RCC 7860 (cell line): ENCODE data around the gene EXOSC2.
A peak's percentile ranks its signal among the peaks of the same experiment; 100 is the strongest.
"Not testable (repeated sequence)": the region's sequence is repeated elsewhere in the genome, so short reads cannot be mapped to it uniquely, and the experiment has no call there.

Source experiments
- DNase-seq: peaks from one replicate; pipeline ENCODE4 v3.0.0-alpha.2; 2015; ENCODE audit warnings: low spot score
- FAIRE-seq: peaks from 2 replicates; lab custom pipeline; 2012; peaks lifted over from hg19 to GRCh38; lab: Jason Lieb, UNC

Gene EXOSC2

DNA sequence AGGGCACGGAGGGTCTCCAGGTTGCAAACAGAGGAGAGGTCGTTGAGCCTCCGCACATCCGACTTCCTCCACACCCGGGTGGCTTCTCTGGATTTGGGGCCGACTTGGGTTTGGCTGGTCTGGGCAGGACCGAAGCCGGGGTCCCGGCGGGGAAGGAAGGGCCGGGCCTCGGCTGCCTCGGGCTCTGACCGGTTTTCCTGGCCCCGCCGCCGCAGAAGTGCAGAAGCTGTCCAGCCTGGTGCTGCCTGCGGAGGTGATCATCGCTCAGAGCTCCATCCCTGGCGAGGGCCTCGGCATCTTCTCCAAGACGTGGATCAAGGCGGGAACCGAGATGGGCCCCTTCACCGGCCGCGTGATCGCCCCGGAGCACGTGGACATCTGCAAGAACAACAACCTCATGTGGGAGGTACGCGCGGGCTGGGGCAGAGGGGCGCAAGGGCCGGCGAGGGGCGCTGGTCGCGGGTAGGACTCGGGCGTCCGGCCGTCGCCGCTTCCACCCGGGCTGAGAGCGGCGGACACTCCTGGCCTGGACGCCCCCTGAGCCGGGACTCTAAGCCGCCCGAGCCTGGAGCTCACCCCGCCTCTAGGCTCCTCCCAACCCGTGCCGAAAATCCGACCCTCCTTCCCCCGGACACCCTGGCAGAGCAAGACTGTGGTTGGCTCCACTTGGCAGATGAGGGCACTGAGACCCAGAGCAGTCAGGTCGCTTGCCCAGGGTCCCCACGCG is 27.0 kb upstream of the EXOSC2 start:
- DNase-seq: no peak
- no peak for FAIRE-seq

DNA sequence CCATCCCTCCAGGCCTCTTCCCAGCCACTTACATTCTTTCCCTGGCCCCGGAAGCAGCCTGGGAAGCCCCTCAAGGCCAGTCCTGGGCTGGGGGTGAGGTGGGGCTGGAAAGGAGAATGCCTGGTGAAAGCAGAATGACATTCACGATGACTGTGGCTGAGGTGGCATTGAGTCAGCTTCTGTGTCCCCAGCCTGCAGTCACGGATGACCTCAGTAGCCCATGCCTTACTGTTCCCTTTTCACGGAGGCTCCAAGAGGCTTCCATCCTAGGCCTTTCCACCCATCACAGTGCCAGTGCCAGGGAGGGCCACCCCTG is 26.5 kb upstream of the EXOSC2 start:
- FAIRE-seq (no peak), DNase-seq (peak; percentile 16)

DNA sequence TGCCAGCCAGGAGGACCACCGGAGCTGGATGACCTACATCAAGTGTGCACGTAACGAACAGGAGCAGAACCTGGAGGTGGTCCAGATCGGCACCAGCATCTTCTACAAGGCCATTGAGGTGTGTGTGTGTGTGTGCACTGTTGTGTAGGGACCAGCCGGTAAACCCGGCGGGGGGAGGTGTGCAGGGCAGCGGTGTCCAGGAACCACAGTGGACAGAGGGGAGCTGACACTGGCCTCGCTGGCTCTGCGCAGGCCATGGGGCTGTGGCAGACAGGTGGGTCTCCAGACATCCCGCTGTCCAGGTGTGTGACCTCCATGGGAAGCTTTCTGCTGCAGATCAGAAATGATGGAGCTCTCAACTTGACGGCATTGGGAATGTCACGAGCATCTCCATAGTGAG is 25.4 kb upstream of the EXOSC2 start:
- FAIRE-seq: no peak
- DNase-seq: no peak

DNA sequence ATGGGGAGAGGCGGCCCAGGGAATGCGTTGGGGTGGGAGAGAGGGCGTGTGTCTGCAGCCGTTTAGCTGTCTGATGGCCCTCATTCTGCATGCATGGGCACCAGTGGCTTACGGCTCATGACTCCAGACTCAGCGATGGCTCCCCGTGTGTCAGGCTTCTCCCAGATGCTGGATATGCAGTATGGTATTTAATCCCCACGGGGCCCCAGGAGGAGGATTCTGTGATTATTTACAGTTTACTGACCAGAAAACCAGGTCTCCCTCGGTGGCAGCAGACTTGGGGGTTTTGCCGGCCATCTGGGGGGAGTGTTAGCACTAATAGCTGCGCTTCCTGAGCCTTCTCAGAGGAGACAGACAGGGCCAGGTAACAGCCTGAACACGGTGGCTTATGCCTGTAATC is 24.9 kb upstream of the EXOSC2 start:
- FAIRE-seq (no peak), DNase-seq (no peak)

DNA sequence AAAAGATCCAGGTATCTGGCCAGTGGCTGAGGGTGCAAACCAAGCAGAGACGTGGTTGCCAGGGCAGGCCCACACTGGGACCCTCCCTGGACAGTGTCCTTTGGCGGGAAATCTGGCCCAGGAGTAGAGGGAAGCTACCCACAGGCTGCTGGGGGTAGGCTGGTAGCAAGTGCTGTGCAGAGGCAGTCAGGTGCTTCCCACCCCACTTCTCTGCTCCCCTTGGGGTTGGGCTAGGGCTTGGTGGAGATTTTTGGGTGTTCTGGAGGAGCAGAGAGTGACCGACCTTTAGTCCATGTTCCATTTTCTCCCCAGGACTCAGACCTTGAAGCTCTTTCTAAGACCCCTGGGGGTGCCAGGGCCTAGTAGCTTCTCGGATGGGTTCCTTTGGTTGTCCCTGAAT is 23.6 kb upstream of the EXOSC2 start:
- FAIRE-seq (no peak), DNase-seq (no peak)

DNA sequence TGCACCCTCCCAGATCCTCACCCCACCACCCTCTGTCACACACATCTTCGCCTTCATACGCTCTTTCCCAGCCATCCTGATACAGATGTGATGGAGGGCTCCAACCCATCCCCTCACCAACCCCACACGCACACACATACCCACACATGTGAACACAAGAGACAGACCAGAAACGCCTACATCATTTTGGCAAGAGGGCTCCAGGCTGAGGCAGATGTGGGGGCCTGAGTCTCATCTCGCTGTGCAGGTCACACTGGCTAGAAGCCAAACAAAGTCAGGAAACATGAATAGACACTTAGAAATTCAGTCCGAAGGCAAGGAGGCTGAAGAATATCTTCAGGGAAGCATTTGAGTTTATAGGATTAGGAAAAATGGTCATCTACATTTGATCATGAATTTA is 22.9 kb upstream of the EXOSC2 start:
- no peak for FAIRE-seq

DNA sequence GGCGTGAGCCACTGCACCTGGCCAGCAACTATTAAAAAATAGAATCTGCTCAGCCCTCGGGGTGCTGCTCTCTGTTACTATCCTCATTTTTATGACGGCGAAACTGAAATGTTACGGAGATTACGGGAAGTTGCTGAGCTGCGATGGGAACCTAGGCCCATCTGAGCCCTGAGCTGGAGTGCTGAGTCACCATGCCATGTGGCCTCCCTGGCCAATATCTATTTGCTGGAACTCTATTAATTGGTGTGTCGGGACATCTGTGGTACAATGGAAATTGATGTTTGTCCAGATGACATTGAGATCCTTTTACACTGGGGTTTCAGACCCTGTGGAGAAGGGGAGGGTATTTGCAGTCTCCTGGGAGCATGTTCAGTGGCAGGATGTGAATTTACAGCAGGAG is 21.1 kb upstream of the EXOSC2 start:
- DNase-seq (no peak), FAIRE-seq (no peak)

More for the DNA sequence above, 22.9 kb upstream of the EXOSC2 start:
- no peak for DNase-seq

DNA sequence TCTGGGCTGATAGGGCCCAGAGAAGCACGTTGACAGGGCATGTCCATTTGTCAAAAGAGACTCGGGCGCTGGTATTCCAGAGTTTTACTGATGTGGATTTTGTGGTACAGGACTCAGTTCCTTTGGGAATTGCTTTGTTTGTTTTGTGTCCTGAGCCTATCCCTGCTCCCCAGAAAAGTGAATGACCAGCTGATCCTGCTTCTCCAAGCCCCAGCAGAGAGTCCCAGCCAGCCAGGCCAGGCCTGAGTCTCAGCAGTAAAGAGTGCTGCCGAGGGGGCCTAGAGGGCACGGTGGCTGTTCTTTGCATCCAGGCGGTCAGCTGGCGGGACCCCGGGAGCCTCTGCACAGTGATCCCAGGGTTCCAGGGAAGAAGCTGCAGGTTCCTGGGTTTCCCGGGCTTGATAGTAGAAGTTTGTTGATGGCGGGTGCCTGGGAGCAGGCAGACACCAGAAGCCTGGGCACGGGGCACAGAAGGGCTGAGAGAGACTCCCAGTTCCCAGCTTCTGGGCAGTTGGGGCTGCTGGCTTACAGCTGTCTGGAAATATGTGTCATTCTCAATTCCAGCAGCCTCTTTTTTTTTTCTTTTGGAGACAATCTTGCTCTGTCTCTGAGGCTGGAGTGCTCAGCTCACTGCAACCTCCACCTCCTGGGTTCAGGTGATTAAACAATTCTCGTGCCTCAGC is 20.5 kb upstream of the EXOSC2 start:
- no peak for DNase-seq
- FAIRE-seq: no peak

DNA sequence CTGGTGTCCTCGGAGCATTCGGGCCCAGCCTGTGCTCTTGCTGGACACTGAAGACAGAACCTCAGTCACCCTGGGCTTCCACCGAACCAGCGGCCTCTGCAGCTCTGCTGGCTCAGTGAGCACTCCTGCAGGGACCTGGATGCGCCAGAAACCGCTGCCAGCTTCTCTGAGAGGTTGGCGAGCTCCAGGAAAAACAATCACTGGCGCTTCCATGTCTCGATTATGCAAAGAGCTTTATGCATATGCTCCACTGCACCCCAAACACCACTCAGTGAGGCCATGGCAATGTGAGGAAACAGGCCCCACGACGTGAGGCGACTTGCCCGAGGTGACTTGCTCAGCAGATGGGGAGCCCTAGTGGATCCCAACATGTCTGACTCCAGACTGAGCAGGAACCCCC is 18.2 kb upstream of the EXOSC2 start:
- FAIRE-seq (no peak), DNase-seq (no peak)

DNA sequence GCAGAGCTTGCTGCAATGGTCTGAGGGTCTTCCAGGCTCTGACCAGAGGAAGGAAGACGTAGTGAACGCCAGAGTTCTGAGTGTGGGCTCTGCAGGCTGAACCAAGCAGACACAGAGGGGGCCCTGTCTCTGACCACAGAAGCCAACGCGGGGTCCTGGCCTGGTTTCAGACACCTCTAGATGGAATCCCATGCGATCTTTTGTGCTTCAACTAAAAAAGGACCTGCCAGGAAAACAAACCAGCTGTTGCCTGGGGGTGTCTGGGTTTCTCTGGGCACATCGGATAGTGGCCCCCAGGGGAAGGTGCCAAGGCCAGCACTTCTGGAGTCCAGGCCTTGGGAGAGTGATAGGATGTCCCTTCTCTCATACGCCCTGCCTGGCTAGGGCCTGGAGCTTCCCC is 16.3 kb upstream of the EXOSC2 start:
- FAIRE-seq (no peak), DNase-seq (no peak)

DNA sequence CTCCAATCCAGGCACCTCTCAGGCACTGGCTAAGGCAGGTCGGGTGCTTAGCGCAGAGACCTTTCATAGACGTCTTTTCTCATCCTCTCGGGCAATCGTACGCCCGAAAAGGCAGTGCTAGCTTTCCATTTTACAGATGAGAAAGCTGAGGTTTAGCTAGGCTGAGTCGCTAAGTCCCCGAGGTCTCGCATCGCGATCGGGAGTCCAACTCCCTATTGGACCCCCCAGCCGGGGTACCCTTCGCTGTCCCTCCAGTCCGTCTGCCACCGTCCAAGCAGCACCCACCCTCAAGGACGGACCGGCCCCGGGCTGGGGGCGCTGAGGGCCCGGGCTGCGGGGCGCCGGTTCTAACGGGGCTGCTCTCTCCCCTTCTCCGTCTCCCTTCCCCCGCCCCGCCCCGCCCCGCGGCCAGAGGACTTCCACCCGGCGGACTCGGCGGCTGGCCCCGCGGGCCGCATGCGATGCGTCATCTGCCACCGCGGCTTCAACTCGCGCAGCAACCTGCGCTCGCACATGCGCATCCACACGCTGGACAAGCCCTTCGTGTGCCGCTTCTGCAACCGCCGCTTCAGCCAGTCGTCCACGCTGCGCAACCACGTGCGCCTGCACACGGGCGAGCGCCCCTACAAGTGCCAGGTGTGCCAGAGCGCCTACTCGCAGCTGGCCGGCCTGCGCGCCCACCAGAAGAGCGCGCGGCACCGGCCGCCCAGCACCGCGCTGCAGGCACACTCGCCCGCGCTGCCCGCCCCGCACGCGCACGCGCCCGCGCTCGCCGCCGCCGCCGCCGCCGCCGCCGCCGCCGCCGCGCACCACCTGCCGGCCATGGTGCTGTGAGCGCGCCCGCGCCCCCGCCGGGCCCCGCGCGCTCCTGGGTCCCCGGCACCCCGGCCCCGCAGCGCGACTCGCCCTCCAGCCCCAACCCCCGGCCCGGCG is 12.5 kb upstream of the EXOSC2 start:
- DNase-seq (peak; percentile 76), FAIRE-seq (no peak)

DNA sequence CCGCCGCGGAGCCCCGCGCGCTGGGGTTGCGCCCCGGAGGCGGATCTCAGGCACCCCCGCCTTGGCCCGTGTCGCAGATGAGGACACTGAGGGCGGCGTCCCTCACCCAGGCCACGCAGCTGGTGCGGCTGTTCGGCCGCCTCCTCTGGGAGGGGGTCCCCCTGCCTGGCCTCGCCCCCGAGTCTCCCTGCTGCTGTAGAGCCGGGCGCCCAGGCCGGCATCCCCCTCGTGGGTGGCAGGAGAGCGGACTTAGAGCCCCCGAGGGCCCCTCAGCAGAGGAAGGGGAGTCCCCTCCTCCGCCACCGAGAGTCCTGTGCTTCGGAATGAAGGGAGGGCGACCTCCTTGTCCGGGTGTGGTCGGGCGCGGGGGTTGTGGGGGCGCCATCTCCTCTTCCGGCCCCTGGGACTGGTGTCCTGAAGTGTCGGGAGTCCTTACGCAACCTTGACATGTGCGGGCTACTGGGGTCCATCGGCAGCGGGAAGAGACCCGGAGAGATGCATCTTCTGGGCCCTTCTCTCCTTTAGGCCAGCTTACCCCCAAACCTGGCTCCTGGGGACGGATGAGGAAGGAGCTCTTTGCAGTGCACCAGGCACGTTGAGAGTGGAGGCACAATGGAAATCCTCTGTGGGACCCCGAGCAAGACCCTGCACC is 11.7 kb upstream of the EXOSC2 start:
- no peak for FAIRE-seq

DNA sequence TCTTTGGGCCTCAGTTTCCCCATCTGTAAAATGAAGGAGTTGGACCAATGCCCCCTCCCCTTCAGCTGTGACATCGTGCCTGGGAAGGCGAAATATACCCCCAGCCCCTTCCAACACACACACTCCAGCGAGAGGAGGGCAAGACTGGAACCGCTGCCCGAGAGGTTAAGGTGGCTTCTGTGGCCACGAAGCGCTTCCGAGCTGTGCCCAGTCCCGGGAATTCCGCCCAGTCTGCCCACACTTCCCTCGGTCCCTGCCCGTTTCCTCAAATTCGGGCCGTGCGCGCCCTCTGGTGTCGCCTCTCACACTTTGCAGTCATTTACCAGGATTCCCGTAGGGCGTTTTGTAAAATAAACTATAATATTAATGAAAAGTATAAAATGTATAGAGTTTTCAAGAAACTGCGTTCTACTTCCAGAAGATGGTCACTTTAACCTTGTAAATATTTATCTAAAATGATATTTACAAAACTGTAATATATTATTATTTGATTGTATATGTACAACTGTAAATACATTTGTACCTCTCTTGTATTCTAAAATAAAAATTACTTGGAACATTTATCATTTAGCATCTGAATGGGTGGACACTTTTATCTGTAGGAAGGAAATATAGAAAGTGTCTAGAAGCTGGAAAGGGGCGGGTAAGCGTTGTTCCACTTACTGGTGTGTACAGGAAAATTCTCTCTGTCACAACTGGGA is 11.0 kb upstream of the EXOSC2 start:
- peak; percentile 79 for DNase-seq
- peak; percentile 85 for FAIRE-seq

More for the DNA sequence above, 11.7 kb upstream of the EXOSC2 start:
- no peak for DNase-seq

DNA sequence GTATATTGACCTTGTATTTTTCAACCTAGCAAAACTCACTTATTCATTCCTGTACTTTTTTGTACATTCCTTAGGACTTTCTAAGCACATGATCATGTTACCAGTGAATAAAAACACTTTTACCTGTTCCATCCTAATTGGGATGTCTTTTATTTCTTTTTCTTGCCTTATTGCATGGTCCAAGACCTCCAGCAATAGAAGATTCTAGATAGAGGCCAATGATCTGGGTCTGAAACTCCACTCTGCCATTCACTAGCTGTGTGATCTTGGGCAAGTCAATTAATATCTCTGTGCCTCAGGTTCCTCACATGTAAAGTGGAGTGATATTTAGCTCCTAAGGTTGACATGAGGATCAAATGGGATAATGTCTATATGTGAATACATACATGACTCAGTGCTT is 8.5 kb upstream of the EXOSC2 start:
- FAIRE-seq (no peak), DNase-seq (no peak)

DNA sequence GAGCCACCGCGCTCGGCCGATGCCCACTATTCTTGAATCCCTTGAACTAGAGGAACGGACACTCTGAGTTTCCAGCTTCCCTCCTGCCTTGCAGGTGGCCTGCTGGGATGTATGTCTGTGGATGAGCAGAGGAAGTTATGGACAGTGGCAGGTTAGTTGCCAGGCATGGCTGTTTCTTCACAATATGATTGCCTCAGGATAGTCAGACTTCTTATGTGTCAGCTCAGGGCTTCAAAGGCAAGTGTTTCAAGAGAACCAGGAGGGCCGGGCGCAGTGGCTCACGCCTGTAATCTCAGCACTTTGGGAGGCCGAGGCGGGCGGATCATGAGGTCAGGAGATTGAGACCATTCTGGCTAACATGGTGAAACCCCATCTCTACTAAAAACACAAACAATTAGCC is 7.6 kb upstream of the EXOSC2 start:
- FAIRE-seq, DNase-seq: not testable (repeated sequence)

DNA sequence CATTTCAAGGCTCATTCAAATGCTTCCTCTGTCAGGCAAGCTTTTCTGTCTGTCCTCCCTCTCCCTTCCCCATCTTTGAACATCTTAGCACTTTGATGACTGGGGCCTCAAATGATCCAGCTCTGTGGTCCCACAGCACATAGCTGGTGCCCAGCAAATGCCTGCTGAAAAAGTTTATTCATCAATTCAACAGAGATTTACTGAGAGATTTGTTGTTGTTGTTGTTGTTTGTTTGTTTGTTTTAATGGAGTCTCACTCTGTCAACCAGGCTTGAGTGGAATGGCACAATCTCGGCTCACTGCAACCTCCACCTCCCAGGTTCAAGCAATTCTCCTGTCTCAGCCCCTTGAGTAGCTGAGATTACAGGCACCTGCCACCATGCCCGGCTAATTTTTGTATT is 6.0 kb upstream of the EXOSC2 start:
- DNase-seq (no peak), FAIRE-seq (no peak)

DNA sequence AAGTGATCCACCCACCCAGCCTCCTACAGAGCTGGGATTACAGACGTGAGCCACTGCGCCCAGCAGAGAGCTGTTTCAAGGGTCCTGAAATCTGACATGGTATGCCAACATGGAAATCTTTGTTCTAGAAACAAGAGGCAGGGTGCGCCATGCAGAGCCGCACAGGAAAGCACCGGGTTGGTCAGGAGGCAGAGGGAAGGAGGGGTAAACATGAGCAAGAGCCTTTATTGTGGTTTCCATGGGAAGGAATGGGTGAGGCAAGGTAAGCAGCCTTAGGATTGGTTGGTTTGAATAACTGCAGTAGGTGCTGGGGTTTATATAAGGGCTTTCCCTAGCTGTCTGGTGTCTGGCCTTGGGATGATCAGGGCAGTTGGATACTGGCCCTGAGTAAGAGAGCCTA is 5.5 kb upstream of the EXOSC2 start:
- DNase-seq (no peak), FAIRE-seq (no peak)

DNA sequence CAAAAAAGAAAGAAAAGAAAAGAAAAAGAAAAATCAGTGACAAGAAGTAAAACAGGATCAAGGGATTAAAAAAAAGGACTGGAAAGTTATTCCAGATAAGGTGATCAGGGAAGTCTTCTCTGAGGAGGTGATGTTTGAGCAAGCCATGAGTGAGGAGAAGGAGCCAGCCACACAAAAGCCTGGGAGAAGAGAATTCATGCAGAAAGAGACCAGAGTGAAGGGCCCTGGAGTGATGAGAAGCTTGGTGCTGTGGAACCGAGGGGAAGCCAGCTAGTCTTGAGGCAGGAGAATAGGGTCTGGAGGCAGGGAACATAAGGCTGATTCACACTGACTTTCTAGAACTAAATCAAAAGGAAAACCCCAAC is 4.0 kb upstream of the EXOSC2 start:
- no peak for DNase-seq
- no peak for FAIRE-seq

DNA sequence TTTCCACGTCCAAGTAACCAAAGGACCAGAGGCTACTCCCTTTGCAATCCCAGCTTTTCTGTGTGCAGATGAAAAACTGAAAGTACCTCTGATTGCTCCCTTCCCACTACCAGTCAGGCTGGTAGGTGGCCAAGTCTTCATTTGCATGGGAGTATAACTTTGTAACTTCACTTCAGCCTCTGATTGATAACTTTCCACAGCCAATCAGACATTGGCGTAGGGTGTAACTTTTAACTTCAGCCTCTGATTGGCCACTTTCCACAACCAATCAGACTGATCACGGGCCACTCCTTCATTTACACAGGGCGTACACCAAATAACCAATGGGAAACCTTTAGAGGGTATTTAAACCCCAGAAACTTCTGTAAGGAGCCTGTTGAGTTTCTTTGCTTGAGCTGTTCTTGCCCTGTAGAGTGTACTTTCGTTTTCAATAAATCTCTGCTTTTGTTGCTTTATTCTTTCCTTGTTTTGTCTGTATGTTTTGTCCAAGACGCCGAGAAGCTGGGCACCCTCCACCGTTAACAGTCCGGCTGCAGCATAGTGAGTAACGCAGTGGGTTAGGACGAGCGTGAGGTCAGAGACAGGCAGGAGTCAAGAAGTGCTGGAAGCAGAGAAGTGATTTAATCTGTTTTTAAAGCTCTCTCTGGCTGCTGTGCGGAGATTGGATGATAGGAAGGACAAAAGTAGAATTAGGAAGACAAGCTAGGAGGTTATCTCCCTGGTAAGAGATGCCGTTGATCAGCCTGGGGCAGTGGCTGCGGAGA is 3.5 kb upstream of the EXOSC2 start:
- FAIRE-seq: peak; percentile 92

DNA sequence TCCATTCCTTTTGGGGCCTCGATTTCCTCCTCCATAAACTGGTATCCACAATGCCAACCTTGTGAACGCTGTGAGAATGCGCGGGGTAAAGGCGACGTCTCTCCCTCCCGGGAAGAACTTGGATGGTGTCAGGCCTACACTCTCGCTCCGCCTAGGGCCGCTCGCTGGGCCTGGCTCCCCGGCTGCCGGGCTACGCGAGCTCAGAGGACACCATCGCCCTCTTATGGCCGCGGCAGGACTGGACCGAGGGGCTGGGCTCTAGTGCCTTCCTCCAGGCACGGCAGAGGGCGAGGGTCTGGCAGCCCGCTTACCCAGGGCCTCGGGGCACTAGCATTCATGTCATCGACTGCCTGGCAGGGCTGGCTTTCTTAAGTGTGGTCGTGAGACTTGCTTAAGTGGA is 1.3 kb upstream of the EXOSC2 start:
- FAIRE-seq (no peak), DNase-seq (no peak)

More for the DNA sequence above, 3.5 kb upstream of the EXOSC2 start:
- DNase-seq: peak; percentile 93
